ENCODE measurements around the gene TSEN54. TPM values are rescaled to one million over a fixed set of nuclear protein-coding genes. Genes with fewer than 3 reads are reported as not detected.

TSEN54 gene
- total RNA-seq, 1 donor from 2014 or later: 24.0 TPM

GRCh38 chr17:75546181-75546580, 29.9 kb downstream of the TSEN54 start:
- TF ChIP-seq CTCF (conservative IDR thresholded peaks at IDR 0.05; ENCODE audit: low read depth, low read length): no peak
- no peak for DNase-seq (ENCODE audit: low read depth)
- H3K4me3 ChIP-seq (ENCODE audit: low read depth, low read length): no peak overlapping the region

- H3K4me3 ChIP-seq (ENCODE audit: low read depth, low read length): no peak overlapping the region
- no peak for DNase-seq (ENCODE audit: low read depth)
- no peak for TF ChIP-seq CTCF (conservative IDR thresholded peaks at IDR 0.05; ENCODE audit: low read depth, low read length)
These were observed 30.8 kb downstream of the TSEN54 start for GRCh38 chr17:75547091-75547490.

- no peak overlapping the region for H3K4me3 ChIP-seq (ENCODE audit: low read depth, low read length)
- DNase-seq (ENCODE audit: low read depth): no peak
- TF ChIP-seq CTCF (conservative IDR thresholded peaks at IDR 0.05; ENCODE audit: low read depth, low read length): no peak
These were observed 32.5 kb downstream of the TSEN54 start for GRCh38 chr17:75548813-75549212.

- no peak for TF ChIP-seq CTCF (conservative IDR thresholded peaks at IDR 0.05; ENCODE audit: low read depth, low read length)
- DNase-seq (ENCODE audit: low read depth): no peak
- no peak overlapping the region for H3K4me3 ChIP-seq (ENCODE audit: low read depth, low read length)
These were observed 33.2 kb downstream of the TSEN54 start for GRCh38 chr17:75549246-75550138.

- no peak for DNase-seq (ENCODE audit: low read depth)
- H3K4me3 ChIP-seq (ENCODE audit: low read depth, low read length): no peak overlapping the region
- no peak for TF ChIP-seq CTCF (conservative IDR thresholded peaks at IDR 0.05; ENCODE audit: low read depth, low read length)
These were observed 33.8 kb downstream of the TSEN54 start for GRCh38 chr17:75550139-75550465.

- DNase-seq (ENCODE audit: low read depth): no peak
- TF ChIP-seq CTCF (conservative IDR thresholded peaks at IDR 0.05; ENCODE audit: low read depth, low read length): no peak
- H3K4me3 ChIP-seq (ENCODE audit: low read depth, low read length): no peak overlapping the region
These were observed 34.9 kb downstream of the TSEN54 start for GRCh38 chr17:75551266-75551665.
